ENCODE data around the gene PLCB4.

The PLCB4 gene

DNA sequence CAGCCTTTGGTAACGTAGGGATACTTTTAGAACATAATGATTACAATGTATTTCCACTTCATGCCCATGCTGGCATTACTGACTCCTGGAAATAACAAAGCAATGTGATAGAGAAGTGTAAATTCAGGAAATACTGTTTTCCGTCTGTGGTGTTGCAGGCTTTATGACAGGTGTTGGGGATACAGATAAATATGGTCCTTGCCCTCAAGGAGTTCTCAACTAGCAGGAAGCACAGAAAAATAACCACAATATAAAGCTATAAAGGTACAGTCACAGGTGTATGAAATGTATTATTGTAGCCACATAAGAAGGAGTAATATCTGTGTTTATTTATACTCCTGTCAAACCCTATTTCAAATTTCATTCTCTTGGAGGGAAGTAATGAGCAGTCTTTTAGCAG, 432.6 kb downstream of the PLCB4 start:
- Histone ChIP-seq H3K27ac (no peak overlapping the region), H3K4me3 (no peak overlapping the region)
- TF ChIP-seq, protein P1, sequence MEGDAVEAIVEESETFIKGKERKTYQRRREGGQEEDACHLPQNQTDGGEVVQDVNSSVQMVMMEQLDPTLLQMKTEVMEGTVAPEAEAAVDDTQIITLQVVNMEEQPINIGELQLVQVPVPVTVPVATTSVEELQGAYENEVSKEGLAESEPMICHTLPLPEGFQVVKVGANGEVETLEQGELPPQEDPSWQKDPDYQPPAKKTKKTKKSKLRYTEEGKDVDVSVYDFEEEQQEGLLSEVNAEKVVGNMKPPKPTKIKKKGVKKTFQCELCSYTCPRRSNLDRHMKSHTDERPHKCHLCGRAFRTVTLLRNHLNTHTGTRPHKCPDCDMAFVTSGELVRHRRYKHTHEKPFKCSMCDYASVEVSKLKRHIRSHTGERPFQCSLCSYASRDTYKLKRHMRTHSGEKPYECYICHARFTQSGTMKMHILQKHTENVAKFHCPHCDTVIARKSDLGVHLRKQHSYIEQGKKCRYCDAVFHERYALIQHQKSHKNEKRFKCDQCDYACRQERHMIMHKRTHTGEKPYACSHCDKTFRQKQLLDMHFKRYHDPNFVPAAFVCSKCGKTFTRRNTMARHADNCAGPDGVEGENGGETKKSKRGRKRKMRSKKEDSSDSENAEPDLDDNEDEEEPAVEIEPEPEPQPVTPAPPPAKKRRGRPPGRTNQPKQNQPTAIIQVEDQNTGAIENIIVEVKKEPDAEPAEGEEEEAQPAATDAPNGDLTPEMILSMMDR (IDR thresholded peaks at IDR 0.05): no peak
- no peak for DNase-seq (ENCODE audit: low spot score)

DNA sequence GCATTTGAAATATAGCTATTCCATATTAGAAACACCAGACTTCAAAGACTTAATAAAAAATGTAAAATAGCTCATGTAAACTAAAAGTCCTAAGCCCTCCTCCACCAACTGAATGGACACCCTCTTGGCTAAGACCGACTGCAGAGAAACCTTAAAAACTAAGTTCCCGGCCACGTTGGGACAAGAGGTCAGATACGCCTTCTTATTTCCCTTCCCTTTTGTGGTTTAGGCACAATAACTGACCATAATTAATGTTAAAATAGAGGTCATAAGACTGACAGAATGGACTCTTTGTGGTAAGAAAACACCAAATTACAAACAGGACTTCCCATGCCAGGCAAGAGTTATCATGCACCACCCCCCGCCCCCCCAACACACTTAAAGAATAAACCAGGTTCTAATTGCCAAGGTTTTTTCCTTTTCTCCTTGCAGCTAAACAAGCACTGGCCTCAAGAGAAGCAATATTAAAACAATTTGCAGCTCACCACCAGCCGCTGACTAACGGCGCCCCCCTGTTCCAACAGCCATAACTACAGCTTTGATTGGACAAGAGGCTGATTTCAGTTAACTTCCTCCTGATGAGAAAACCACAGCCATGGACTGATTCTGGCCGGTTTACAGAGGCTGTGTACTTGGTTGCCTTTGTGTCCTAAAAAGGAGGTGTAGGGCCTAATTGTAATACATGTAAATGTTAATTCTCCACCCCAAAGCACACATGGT, 434.8 kb downstream of the PLCB4 start:
- no peak for DNase-seq (ENCODE audit: low spot score)
- Histone ChIP-seq H3K27ac (no peak overlapping the region), H3K4me3 (no peak overlapping the region)
- TF ChIP-seq, protein P1 (IDR thresholded peaks at IDR 0.05): no peak

DNA sequence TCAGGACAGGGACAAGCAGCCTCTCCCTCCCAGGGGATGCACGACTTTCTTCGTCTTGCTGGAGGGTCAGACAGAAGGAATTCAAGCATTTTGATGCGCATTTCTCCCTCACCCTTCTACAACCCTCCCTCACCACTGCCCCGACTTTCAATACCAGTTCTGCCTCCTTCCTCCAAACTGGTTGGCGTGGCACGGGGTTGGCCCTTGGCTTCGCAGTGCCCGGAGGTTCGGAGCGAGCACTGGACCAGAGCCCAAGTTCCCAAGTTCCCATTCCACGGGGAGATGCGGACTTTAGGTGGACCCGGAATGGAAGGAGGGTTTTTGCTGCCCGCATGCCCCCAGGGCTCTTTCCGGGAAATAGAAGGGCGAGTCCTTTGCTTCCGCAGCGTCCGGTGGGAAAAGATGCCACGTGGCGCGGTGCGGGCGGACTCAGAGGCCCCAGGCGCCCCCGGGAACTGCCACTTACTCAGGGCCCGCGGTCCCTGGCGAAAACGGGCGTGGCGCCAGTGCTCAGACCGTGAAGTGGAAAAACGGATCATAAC, 437.5 kb downstream of the PLCB4 start:
- no peak overlapping the region for H3K27ac ChIP-seq
- peak overlapping the region; percentile 32 for H3K4me3 ChIP-seq
- TF ChIP-seq, protein P1 (IDR thresholded peaks at IDR 0.05): no peak
- no peak for DNase-seq (ENCODE audit: low spot score)

DNA sequence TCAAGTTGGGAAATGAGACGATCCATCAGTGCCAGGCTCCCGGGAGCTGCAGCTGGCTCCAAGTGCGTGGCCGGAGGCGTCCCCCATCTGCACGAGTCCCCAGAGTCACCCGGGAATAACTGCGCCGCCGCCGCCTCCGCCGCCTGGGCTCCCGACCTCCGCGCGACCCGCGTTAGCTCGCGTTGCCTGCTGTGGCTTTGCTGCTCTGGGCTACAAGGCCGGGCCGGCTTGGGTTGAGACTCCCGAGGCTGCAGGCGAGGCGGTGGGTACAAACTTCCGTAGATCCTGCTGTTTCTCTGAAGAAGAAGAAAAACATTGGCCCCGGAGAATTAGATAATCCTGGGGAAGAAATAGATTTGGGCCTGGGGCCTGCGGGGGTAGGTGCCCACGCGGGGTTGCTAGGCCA, 438.1 kb downstream of the PLCB4 start:
- Histone ChIP-seq H3K4me3 (peak overlapping the region; percentile 32), H3K27ac (no peak overlapping the region)
- TF ChIP-seq, protein P1 (IDR thresholded peaks at IDR 0.05): no peak
- DNase-seq (ENCODE audit: low spot score): no peak

DNA sequence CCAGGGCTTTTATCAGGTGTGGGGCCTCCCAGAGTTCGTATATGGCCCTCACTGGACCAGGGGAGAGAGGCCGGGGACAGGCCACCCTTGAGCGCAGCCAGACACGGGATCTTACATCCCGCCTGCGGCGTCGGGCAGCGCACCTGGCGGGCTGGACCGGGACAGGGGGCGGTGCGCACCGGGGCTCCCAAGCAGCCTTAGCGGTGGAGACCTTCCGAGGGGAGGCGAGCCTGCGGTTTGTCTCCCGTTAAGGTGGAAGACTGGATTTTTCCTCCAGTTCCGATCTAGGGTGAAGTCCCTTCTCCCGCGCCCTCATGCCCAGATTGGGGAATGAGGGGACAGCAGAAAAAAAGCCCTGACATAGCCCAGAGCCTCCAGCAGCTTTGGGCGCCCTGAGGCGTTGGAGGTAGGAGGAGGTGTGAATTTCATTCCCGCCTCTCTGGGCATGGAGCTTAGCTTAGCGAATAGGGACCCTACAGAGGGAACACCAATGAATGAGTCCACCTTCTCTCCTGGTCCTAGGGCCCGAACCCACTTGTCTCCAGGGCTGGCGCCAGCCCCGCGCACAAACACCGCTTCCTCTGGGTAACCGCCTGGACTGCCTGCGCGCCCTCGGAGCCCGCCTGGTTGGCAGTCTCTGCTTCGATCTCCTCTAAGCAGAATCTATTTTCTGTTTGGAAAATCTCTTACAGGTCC, 438.8 kb downstream of the PLCB4 start:
- TF ChIP-seq, protein P1 (IDR thresholded peaks at IDR 0.05): no peak
- no peak overlapping the region for H3K4me3 ChIP-seq
- no peak overlapping the region for H3K27ac ChIP-seq
- no peak for DNase-seq (ENCODE audit: low spot score)

DNA sequence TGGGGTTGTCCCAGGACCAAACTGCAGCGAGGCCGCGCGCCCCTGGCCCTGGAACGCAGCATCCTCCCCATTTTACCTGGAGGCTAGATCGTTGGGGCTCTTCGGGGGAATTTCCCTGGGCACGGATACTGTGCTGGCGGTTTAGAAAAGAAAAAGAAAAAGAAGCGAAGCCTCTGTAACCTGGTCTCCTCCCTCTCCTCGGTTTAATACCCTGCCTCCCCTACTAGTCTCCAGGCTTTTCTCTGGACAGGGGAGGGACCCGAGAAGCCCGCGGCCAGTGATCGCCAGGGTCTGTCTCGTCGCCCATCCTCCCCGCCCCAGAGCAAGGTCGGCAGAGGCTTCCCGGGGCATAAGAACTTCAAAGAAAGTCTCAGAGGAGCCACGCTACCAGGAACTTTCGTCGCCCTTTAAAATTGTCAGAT, 439.4 kb downstream of the PLCB4 start:
- Histone ChIP-seq H3K27ac (no peak overlapping the region), H3K4me3 (no peak overlapping the region)
- TF ChIP-seq, protein P1 (IDR thresholded peaks at IDR 0.05): no peak
- no peak for DNase-seq (ENCODE audit: low spot score)

Measured in coronary artery (tissue), 2 donors.